Colonic mucosa (tissue), 4 donors: Measurements from ENCODE around the gene KRT39. TPM values are rescaled to one million over a fixed set of nuclear protein-coding genes. Genes with fewer than 3 reads are reported as not detected.

ENCODE experiments used
- DNase-seq: peaks from one replicate; pipeline ENCODE4 v3.0.0-alpha.2; 2020
- H3K27ac ChIP-seq: fragments of 200-600 bp; one replicate; pipeline ENCODE4 v1.8.0; 2021
- H3K27me3 ChIP-seq: fragments of 200-600 bp; one replicate; pipeline ENCODE4 v1.8.0; 2021
- H3K36me3 ChIP-seq: fragments of 200-600 bp; one replicate; pipeline ENCODE4 v1.8.0; 2021
- H3K4me1 ChIP-seq: fragments of 200-600 bp; one replicate; pipeline ENCODE4 v1.8.0; 2021; ENCODE audit warnings: mild to moderate bottlenecking
- H3K4me3 ChIP-seq: fragments of 200-600 bp; one replicate; pipeline ENCODE4 v1.8.0; 2021
- H3K9ac ChIP-seq, 2 donors: one replicate each; pipeline ENCODE4 v1.7.0; 2013; ENCODE audit warnings: control low read depth in 2 of 2, low read depth in 2 of 2, low read length in 2 of 2
- H3K9me3 ChIP-seq: fragments of 200-600 bp; one replicate; pipeline ENCODE4 v1.8.0; 2021
- CTCF ChIP-seq: fragments of 200-600 bp; IDR thresholded peaks from one replicate; pipeline ENCODE4 v1.8.0; 2022; ENCODE audit warnings: antibody characterized with exemption, mild to moderate bottlenecking
- intact Hi-C: fragments of 100-400 bp; cut with DNase I; formaldehyde crosslinking; loops from one replicate; pipeline ENCODE4 v1.14.1; 2022
- total RNA-seq, 2 donors: library from RNA; stranded (reverse); fragmentation: NEBNext Ultra II Directional in 1 of 2; extraction: Animal tissue kit (Norgen Biotek cat#: 25700) in 1 of 2; gene quantifications; one replicate each; pipeline ENCODE4 v1.2.1, GENCODE V29; 2021
- donor health status: healthy.
- donor health status: DM: no; HTN: no; CAD: no.
- donor health status: DM: no; HTN: no; CAD: no.

The KRT39 gene
- total RNA-seq, 2 donors from 2014 or later = not detected

GRCh38 chr17:40909351-40909750 is 57.4 kb downstream of the KRT39 start:
- Histone ChIP-seq H3K4me3 (no peak overlapping the region), H3K9me3 (no peaks in the 10 kb centered on the region), H3K4me1 (no peaks in the 10 kb centered on the region), H3K27ac (no peak overlapping the region), H3K27me3 (no peaks in the 10 kb centered on the region), H3K9ac (no peak overlapping the region), H3K36me3 (no peaks in the 10 kb centered on the region)
- TF ChIP-seq CTCF = peak; percentile 56
- intact Hi-C loops = loop anchor here (2.0 to 5.0 kb wide), 3 partner anchors 52 to 639 kb away; no protein-coding TSS in a partner anchor
- peak; percentile 83 for DNase-seq

Other genes starting within 250 kb of the KRT39 start
- gene KRT25, start 211.6 kb downstream of the KRT39 start, total RNA-seq = not detected
- gene KRT26, start 194.7 kb downstream of the KRT39 start, total RNA-seq = not detected
- not detected for gene KRT27, start 184.4 kb downstream of the KRT39 start, total RNA-seq
- not detected for gene KRT28, start 167.0 kb downstream of the KRT39 start, total RNA-seq
- gene KRT10, start 144.3 kb downstream of the KRT39 start, total RNA-seq = 10 to 100 TPM; 33.6 to 35.1 TPM
- gene KRT12, start 99.7 kb downstream of the KRT39 start, total RNA-seq = 1 to 10 TPM; 2.2 to 4.4 TPM
- gene KRT20, start 81.7 kb downstream of the KRT39 start, total RNA-seq = 1,000 to 10,000 TPM; 1,610 to 1,735 TPM
- 1 to 10 TPM in 1 of 2 donors, under 1 TPM in 1; 0.27 to 1.2 TPM for gene KRT23, start 29.3 kb downstream of the KRT39 start, total RNA-seq
- gene KRT40, start 17.4 kb upstream of the KRT39 start, total RNA-seq = under 1 TPM in 1 of 2 donors, not detected in 1; 0.32 TPM
- gene KRTAP3-3, start 27.2 kb upstream of the KRT39 start, total RNA-seq = not detected
- not detected for gene KRTAP3-2, start 33.0 kb upstream of the KRT39 start, total RNA-seq
- not detected for gene KRTAP3-1, start 42.2 kb upstream of the KRT39 start, total RNA-seq
- not detected for gene KRTAP1-5, start 60.3 kb upstream of the KRT39 start, total RNA-seq
- not detected for gene KRTAP1-4, start 63.2 kb upstream of the KRT39 start, total RNA-seq
- not detected for gene KRTAP1-3, start 67.9 kb upstream of the KRT39 start, total RNA-seq
- not detected for gene KRTAP1-1, start 74.5 kb upstream of the KRT39 start, total RNA-seq
- gene KRTAP2-1, start 80.4 kb upstream of the KRT39 start, total RNA-seq = not detected
- gene KRTAP2-2, start 88.3 kb upstream of the KRT39 start, total RNA-seq = not detected
- gene KRTAP2-3, start 93.2 kb upstream of the KRT39 start, total RNA-seq = not detected
- not detected for gene KRTAP2-4, start 98.9 kb upstream of the KRT39 start, total RNA-seq
- not detected for gene KRTAP4-7, start 117.2 kb upstream of the KRT39 start, total RNA-seq
- not detected for gene KRTAP4-8, start 131.2 kb upstream of the KRT39 start, total RNA-seq
- gene KRTAP4-16, start 135.3 kb upstream of the KRT39 start, total RNA-seq = not detected
- not detected for gene KRTAP4-9, start 138.4 kb upstream of the KRT39 start, total RNA-seq
- gene KRTAP4-11, start 151.4 kb upstream of the KRT39 start, total RNA-seq = not detected
- gene KRTAP4-12, start 157.2 kb upstream of the KRT39 start, total RNA-seq = not detected
- not detected for gene KRTAP4-6, start 173.6 kb upstream of the KRT39 start, total RNA-seq
- gene KRTAP4-5, start 182.9 kb upstream of the KRT39 start, total RNA-seq = not detected
- gene KRTAP4-4, start 193.8 kb upstream of the KRT39 start, total RNA-seq = not detected
- gene KRTAP4-3, start 201.3 kb upstream of the KRT39 start, total RNA-seq = not detected
- gene KRTAP4-2, start 211.3 kb upstream of the KRT39 start, total RNA-seq = not detected
- under 1 TPM in 1 of 2 donors, not detected in 1; 0.53 TPM for gene KRTAP4-1, start 218.0 kb upstream of the KRT39 start, total RNA-seq
- not detected for gene KRTAP9-1, start 222.9 kb upstream of the KRT39 start, total RNA-seq